Stimulated activated effector memory CD8-positive, alpha-beta T cell treated with anti-CD3 and anti-CD28 coated beads, Interleukin-12 subunit alpha, Interleukin-12 subunit beta, amount 100 ng/mL, for 72 hours (primary cell): ENCODE measurements around the gene CNOT3.
"Not testable (repeated sequence)": the region's sequence is repeated elsewhere in the genome, so short reads cannot be mapped to it uniquely, and the experiment has no call there.

Experiments used
- ATAC-seq: fragments of 150-1000 bp; cut with Tn5 transposase; 2 replicates; pipeline ENCODE4 v1.10.0; 2021
- DNase-seq, 2 donors: peaks; one replicate each; pipeline ENCODE4 v3.0.0; 2021 to 2022; ENCODE audit warnings: low spot score in 2 of 2
- H3K27ac Mint-ChIP-seq: one replicate; pipeline ENCODE4 v1.8.0; 2022; ENCODE audit warnings: mild to moderate bottlenecking, mixed read lengths
- H3K36me3 Mint-ChIP-seq: one replicate; pipeline ENCODE4 v1.8.0; 2022; ENCODE audit warnings: mild to moderate bottlenecking, mixed read lengths
- H3K4me1 Mint-ChIP-seq: one replicate; pipeline ENCODE4 v1.8.0; 2022; ENCODE audit warnings: mixed read lengths
- H3K4me3 Mint-ChIP-seq: one replicate; pipeline ENCODE4 v1.8.0; 2022; ENCODE audit warnings: mild to moderate bottlenecking, mixed read lengths
- H3K9me3 Mint-ChIP-seq: one replicate; pipeline ENCODE4 v1.8.0; 2022; ENCODE audit warnings: mixed read lengths

The CNOT3 gene

DNA sequence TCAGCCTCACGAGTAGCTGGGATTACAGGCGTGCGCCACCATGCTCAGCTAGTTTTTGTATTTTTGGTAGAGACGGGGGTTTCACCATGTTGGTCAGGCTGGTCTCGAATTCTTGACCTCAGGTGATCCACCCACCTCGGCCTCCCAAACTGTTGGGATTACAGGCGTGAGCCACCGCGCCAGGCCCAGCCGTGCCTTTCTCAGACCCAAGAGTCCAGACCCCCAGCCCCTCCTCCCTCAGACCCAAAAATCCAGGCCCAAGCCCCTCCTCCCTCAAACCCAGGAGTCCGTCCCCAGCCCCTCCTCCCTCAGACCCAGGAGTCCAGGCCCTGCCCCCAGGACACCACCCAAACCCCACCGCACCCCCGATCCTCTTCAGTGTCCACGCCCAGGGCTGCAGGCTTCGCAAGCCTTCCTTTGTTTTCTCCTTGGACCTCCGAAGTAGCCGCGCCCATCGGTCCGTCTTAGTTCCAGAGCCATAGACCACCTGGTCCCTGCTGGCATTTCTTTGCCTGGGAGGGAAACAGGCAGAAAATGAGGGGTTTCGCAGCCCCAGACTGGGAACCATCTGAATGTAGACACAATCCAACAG lies 31.7 kb downstream of the CNOT3 start:
- Mint-ChIP-seq H3K27ac (peak overlapping the region; percentile 48), H3K36me3 (peaks cover 12% of the 10 kb centered on the region), H3K9me3 (no peaks in the 10 kb centered on the region), H3K4me3 (no peak overlapping the region), H3K4me1 (peaks cover 21% of the 10 kb centered on the region)
- ATAC-seq = no peak
- no peak for DNase-seq

DNA sequence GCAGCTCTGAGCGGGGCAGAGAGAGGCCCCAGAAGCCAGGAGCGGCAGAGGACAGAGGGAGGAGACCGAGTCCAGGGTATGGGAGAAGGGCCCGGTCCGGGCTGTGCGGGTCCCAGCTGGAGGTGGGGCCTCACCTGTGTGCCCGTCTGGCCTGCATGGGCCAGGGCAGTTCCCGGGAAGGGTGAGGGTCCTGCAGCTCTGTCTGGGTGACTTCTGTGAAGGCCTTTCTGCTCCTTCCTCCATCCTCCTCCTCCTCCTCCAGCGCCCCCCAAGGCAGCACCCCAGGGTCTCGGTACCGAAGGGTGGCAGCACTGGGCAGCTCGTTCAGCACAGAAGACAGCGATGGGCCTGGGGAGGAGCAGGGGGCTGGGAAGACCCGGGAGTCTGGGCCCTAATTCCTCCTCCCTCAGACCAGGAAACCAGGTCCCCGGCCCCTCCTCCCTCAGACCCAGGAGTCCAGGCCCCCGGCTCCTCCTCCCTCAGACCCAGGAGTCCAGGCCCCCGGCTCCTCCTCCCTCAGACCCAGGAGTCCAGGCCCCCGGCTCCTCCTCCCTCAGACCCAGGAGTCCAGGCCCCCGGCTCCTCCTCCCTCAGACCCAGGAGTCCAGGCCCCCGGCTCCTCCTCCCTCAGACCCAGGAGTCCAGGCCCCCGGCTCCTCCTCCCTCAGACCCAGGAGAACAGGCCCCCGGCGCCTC lies 34.3 kb downstream of the CNOT3 start:
- not testable (repeated sequence) for H3K4me3 Mint-ChIP-seq, H3K9me3 Mint-ChIP-seq, DNase-seq, ATAC-seq
- Mint-ChIP-seq H3K27ac (peak overlapping the region; percentile 27), H3K4me1 (peaks cover 11% of the 10 kb centered on the region), H3K36me3 (peaks cover 30% of the 10 kb centered on the region)

DNA sequence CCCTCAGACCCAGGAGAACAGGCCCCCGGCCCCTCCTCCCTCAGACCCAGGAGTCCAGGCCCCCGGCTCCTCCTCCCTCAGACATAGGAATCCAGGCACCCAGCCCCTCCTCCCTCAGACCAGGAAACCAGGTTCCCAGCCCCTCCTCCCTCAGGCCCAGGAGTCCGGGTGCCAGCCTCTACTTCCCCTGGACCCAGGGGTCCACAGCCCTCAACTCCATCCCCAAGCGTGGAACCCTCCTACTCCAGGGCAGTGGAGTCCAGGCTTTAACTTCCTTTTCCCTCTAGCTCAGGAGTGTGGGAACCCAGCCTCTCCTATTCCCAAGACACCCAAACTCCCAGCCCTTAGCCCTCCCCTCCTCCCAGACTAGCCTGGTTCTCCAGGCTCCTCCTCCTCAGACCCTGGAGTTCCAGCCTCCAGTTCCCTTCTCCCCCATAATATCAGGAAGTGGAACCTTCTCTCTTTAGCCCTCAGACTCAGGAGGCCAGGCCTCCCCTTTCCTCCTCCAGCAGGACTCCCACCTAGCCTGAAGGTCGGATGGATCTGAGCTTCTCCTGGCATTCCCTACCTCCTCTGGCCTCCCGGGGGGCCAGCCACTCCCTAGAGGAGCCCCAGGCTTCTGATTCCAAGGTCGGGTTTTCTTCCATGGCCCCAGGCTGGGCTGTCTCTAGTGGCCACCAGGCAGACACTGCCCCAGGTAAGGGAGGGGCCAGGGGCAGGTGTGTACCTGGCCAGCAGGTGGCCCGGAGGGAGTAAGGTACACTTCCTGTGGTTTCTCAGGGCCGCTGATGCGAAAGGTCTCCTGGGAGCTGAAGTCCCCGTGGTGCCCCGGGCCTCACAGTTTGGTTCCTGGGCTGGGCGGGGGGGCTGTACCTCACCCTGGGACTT lies 35.2 kb downstream of the CNOT3 start, which contains the start of gene TMC4:
TSS of gene TMC4 (minus strand) at position 690 of the 888 bp plus-strand sequence. CDS start at position 647, 43 bp downstream.
- no peak for DNase-seq
- Mint-ChIP-seq H3K4me3 (no peak within 1 kb of the TSS), H3K27ac (peak within 1 kb of the TSS; percentile 48), H3K36me3 (peaks cover 36% of the 10 kb centered on the region), H3K9me3 (no peaks in the 10 kb centered on the region), H3K4me1 (peaks cover 11% of the 10 kb centered on the region)
- no peak for ATAC-seq

DNA sequence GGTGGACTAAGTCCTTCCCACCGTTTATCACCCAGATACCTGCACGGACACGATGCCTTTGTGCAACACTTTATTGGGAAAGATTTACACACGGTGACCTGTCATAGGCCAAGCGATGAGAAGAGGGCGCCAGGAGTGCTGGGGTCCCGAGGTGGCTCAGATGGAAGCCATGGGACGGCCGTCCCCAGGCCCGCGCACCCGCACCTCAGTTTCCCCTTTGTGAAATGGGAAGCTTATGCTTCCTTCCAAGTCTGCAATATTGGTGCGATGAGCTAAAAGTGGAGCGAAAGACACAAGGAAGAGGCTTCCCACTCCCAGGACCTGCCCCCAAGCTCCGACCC lies 35.8 kb downstream of the CNOT3 start:
- ATAC-seq (no peak), DNase-seq (no peak)
- H3K4me1 Mint-ChIP-seq = peaks cover 7% of the 10 kb centered on the region
- H3K36me3 Mint-ChIP-seq = peaks cover 42% of the 10 kb centered on the region
- no peak overlapping the region for H3K4me3 Mint-ChIP-seq
- no peak overlapping the region for H3K27ac Mint-ChIP-seq
- no peaks in the 10 kb centered on the region for H3K9me3 Mint-ChIP-seq

DNA sequence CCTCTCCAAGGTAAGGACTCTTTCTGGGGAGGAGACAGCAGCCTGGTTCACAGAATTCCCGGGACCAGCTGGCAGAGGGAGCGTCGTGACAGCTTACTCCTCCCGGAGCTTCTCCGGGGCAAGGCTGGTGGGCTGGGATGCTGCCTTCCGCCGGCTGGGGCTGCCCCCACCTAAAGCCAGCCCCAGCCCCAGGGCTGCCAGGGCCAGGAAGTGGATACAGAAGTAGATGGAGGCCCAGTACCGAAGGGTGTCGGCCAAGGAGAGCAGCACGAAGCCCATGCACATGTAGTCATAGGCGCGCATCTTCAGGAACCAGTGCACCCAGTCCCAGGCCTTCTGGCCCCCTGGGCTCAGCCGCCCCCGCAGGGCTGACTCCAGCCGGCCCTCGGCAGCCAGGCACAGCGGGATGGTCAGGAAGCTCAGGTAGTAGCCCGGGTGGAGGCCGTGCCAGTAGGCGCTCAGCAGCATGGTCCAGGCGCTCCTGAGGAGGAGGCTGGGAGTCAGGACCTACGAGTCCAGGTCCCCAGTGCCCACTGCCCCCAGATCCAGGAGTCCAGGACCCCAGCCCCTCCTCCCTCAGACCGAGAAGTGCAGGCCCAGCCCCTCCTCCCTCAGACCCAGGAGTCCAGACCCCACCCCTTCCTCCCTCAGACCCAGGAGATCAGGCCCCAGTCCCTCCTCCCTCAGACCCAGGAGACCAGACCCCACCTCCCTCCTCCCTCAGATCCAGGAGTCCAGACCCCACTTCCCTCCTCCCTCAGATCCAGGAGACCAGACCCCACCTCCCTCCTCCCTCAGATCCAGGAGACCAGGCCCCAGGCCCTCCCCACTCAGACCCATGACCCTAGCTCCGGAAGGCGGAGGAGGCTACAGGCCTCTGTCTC lies 36.6 kb downstream of the CNOT3 start:
- DNase-seq (no peak), ATAC-seq (no peak)
- Mint-ChIP-seq H3K4me1 (peaks cover 5% of the 10 kb centered on the region), H3K27ac (peak overlapping the region; percentile 63), H3K36me3 (peaks cover 50% of the 10 kb centered on the region), H3K9me3 (no peaks in the 10 kb centered on the region), H3K4me3 (no peak overlapping the region)

DNA sequence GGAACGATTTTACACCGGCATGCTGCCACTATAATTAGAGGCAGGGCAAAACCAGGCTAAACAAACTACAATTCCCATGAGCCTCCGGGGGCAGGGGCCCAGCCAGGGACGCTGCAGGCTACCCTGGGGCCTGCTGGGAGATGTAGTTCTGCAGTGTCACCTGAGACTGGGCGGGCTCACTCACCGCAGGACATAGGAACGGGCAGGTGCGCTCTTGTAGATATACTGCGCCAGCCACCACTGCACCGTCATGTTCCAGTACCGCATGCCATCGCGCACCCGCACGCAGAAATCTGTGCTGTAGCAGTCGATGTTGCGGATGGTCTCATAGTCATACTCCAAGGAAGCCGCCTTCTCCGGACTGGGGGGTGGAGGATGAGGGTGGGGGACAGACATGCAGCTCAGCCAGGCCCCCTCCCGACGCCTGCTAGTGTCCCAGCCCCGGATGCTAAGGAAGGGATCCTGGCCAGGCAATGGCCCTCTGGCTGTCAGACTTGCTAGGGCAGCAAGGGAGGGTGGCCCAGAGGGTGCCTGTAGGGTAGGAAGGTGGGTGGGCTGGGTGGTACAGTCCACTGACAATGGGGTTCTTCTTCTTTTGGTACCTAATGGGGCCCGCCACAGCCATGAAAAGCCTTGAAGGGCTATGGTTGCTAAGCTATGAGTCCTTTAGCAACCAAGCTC lies 41.2 kb downstream of the CNOT3 start:
- Mint-ChIP-seq H3K27ac (no peak overlapping the region), H3K4me1 (no peaks in the 10 kb centered on the region), H3K9me3 (no peaks in the 10 kb centered on the region), H3K4me3 (no peak overlapping the region), H3K36me3 (peaks cover 52% of the 10 kb centered on the region)
- ATAC-seq (peak; percentile 86), DNase-seq (peak in 1 of 2 donors; percentile 67)

DNA sequence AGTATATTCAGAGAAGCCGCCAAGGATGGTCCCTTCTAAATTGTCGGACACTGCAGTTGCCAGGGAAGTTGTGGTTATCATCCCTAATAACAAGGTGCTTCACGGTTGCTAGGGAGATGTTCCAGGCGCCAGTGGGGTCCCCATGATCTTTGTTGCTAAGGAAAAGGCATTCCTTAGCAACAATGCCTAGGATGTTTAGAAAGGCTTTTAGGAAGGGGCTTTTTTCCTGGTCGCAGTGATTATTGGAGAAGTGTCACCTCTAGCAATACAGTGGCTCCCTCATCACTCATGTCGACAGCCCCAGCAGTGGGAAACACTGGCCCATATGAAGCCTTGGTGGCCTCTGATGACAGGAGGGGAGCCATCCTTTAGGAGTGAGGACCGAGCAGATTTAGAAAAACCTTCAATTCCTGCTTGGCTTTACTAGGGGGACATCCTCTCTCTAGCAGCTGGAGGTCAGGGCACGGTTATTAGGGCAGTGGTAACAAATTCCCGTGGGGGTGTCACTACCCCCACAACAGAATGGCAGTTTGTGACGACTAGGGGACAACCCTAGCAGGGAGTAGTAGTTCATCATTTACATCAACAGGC lies 41.8 kb downstream of the CNOT3 start:
- peaks cover 58% of the 10 kb centered on the region for H3K36me3 Mint-ChIP-seq
- ATAC-seq = no peak
- no peak overlapping the region for H3K27ac Mint-ChIP-seq
- no peak overlapping the region for H3K4me3 Mint-ChIP-seq
- no peaks in the 10 kb centered on the region for H3K4me1 Mint-ChIP-seq
- H3K9me3 Mint-ChIP-seq = no peaks in the 10 kb centered on the region
- no peak for DNase-seq

DNA sequence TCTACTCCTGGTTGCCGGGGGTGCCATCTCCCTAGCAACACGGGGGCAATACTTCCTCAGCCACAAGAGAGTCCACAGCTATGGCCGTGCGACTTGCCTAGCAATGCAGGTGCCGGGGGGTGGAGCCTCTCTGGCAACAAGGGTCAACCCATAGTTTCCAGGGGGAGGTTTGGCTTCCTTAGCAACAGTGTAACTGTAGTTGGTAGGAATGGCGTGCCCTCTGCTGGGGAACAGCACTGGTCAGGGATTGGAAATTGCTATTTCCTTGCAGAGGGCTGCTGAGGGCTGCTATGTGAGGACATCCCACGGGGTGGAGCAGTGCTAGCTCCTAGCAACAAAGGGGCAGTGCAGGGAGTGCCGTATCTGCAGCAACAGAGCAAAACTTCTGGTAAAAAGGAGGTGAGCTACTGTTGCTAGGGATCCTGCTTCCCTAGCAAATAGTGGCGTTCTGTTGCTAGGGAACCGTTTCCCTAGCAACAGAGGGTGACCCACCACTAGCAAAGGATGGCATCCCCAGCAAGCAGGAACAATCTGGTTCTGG lies 42.4 kb downstream of the CNOT3 start:
- H3K4me1 Mint-ChIP-seq = no peaks in the 10 kb centered on the region
- DNase-seq (no peak), ATAC-seq (no peak)
- no peak overlapping the region for H3K4me3 Mint-ChIP-seq
- no peaks in the 10 kb centered on the region for H3K9me3 Mint-ChIP-seq
- H3K36me3 Mint-ChIP-seq = peaks cover 56% of the 10 kb centered on the region
- no peak overlapping the region for H3K27ac Mint-ChIP-seq

DNA sequence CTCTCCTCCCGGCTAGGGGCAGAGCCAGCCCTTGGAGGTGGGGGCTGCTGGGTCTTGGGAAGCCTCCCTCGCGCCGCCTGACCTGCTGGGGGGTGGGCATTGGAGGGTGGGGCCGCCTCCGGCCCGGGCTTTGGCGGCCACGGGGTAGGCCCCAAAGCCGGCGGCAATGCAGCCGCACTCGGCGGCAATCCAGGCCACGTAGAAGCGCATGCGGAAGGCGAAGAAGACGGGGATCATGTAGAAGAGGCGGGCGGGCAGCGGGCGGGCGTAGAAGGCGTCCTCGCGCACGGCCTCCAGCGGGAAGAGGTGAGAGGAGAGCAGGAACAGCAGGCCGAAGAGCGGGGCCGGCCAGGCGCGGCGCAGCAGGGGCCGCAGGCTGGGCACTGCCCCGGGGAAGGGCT lies 43.1 kb downstream of the CNOT3 start:
- H3K27ac Mint-ChIP-seq = no peak overlapping the region
- H3K36me3 Mint-ChIP-seq = peaks cover 57% of the 10 kb centered on the region
- ATAC-seq = no peak
- H3K4me3 Mint-ChIP-seq = no peak overlapping the region
- H3K9me3 Mint-ChIP-seq = no peaks in the 10 kb centered on the region
- H3K4me1 Mint-ChIP-seq = no peaks in the 10 kb centered on the region
- DNase-seq = no peak

DNA sequence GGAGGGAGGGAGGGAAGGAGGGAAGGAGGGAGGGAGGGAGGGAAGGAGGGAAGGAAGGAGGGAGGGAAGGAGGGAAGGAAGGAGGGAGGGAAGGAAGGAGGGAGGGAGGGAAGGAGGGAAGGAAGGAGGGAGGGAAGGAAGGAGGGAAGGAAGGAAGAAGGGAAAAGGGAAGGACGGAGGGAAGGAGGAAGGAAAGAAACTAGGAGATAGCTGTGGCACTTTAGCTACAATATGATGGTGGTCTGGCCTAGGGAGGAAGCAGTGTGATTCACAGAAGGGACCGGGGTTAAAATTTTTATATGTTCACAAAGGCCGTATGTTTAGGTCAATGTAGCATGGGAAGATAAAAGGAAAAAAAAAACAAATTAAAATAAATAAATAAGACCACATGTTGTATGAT lies 44.3 kb downstream of the CNOT3 start:
- ATAC-seq, H3K4me3 Mint-ChIP-seq, H3K9me3 Mint-ChIP-seq, H3K27ac Mint-ChIP-seq, H3K4me1 Mint-ChIP-seq, DNase-seq: not testable (repeated sequence)
- peaks cover 60% of the 10 kb centered on the region for H3K36me3 Mint-ChIP-seq

DNA sequence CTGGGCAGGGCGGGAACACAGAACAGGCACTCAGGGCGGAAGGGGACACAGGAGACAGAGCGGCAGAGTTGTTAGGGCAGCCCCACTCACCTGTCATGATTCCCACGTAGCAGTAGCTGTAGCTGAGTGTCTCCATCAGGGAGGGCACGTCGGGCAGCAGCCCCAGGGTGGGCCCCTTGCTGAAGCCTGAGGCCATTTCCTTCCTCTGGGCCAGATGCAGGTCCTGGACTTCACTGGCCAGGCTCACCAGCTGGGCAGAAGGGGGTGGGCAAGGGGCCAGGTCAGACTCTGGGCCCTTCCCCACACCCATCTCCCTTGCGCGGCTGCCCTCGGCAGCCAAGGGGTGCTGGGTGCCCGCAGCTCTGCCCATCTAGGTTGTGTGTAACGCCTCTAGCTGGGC lies 45.9 kb downstream of the CNOT3 start:
- no peaks in the 10 kb centered on the region for H3K9me3 Mint-ChIP-seq

DNA sequence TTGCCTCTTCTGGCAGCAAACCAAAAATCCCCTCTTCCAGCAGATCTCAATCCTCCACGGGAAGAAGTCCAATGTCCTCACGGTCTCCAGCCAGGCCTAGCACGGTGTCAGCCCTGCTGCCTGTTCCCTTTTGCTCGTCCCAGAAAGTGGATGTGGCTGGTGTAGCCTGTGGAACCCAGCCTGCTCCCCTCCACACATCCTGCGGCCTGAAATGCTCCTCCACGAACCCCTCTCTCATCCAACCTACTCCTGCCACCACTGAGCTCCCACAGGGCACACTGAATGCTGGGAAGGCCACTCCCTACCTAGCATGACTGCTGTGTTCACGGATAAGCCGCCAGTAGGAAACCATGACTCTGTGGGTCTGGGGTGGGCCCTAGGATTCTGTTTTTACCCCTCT lies 48.8 kb downstream of the CNOT3 start:
- Mint-ChIP-seq H3K9me3 (no peaks in the 10 kb centered on the region), H3K27ac (no peak overlapping the region), H3K4me3 (peak overlapping the region; percentile 95), H3K4me1 (peaks cover 23% of the 10 kb centered on the region), H3K36me3 (peaks cover 67% of the 10 kb centered on the region)
- DNase-seq (no peak), ATAC-seq (no peak)

More for the DNA sequence above, 45.9 kb downstream of the CNOT3 start:
- Mint-ChIP-seq H3K36me3 (peaks cover 56% of the 10 kb centered on the region), H3K4me3 (no peak overlapping the region), H3K27ac (no peak overlapping the region), H3K4me1 (peaks cover 20% of the 10 kb centered on the region)
- DNase-seq (no peak), ATAC-seq (no peak)

DNA sequence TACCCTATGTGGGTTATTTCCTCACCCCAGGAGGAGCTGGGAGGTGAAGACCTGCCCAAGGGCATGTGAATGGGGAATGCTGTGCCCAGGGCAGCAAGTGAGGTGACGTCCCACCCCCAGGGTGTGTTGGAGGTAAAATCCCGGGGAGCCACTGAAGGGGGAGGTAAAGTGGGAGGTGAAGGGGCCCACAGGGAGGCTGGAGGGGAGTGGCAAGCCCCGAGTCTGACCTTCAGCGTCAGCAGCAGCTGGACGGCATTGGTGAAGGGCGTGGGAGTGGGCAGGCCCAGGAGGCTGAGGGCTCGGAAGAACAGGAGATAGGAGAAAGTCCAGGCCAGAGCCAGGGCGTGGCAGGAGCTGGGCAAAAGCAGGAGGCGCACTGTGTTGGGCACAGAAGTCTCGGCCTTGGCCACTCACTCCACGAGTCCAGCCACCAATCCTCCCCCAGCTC lies 49.4 kb downstream of the CNOT3 start:
- Mint-ChIP-seq H3K36me3 (peaks cover 72% of the 10 kb centered on the region), H3K27ac (peak overlapping the region; percentile 99), H3K4me1 (peaks cover 29% of the 10 kb centered on the region), H3K4me3 (peak overlapping the region; percentile 95), H3K9me3 (no peaks in the 10 kb centered on the region)
- no peak for ATAC-seq
- DNase-seq = no peak
